ENCODE measurements around the gene GALNT6. TPM values are rescaled to one million over a fixed set of nuclear protein-coding genes. Genes with fewer than 3 reads are reported as not detected.
A peak's percentile ranks its signal among the peaks of the same experiment; 100 is the strongest.

Gene GALNT6
- total and polyA plus RNA-seq, 9 of the 15 experiments (the other 6 are each of a cell fraction or from before 2014, with no cell fraction given): 1.5 to 8.6 (median 5.1) TPM

- TF ChIP-seq VEZF1 (CRISPR knock-in tag; IDR thresholded peaks at IDR 0.05) (peak; percentile 70; the same call in 1 of the 2 replicates), KDM2B (CRISPR knock-in tag; IDR thresholded peaks at IDR 0.05) (no peak), KLF10 (CRISPR knock-in tag; IDR thresholded peaks at IDR 0.05) (no peak), NFXL1 (CRISPR knock-in tag; IDR thresholded peaks at IDR 0.05) (no peak), TFAP4 (CRISPR knock-in tag; IDR thresholded peaks at IDR 0.05; ENCODE audit: borderline replicate concordance) (peak; percentile 71; the same call in 1 of the 2 replicates), POLR3A (IDR thresholded peaks at IDR 0.05; ENCODE audit: borderline replicate concordance, extremely low read depth, insufficient read depth, insufficient read length) (no peak), GATAD2B (IDR thresholded peaks at IDR 0.05; ENCODE audit: borderline replicate concordance) (peak; percentile 87; the same call in 1 of the 2 replicates), ATF7 (IDR thresholded peaks at IDR 0.05) (0 out of 2 replicates have a peak, but pooled peaks have one; percentile 43), ZMIZ1 (IDR thresholded peaks at IDR 0.05; ENCODE audit: low read depth in 2 of 2, low read length in 2 of 2) (peak in 1 of 2 experiments; percentile 80; a peak in 2 of 4 replicates), STAT5A (IDR thresholded peaks at IDR 0.05; ENCODE audit: borderline replicate concordance, low read length) (peak; percentile 41; the same call in 1 of the 2 replicates), CBX3 (IDR thresholded peaks at IDR 0.05; ENCODE audit: borderline replicate concordance in 1 of 2, low read length in 2 of 2) (peak in 1 of 2 experiments; percentile 60; a peak in 1 of 3 replicates), C11orf30 (IDR thresholded peaks at IDR 0.05; ENCODE audit: low read depth) (no peak), SLC30A9 (CRISPR knock-in tag; IDR thresholded peaks at IDR 0.05) (no peak), EHMT2 (IDR thresholded peaks at IDR 0.05) (peak; percentile 75), CEBPZ (IDR thresholded peaks at IDR 0.05; ENCODE audit: borderline replicate concordance, low read depth, low read length) (no peak)
Measured at GRCh38 chr12:51395283-51396230, 4.4 kb upstream of the GALNT6 start (continued).
